Neural cell (in vitro differentiated cells): ENCODE results near the gene PTTG1IP. TPM values are rescaled to one million over a fixed set of nuclear protein-coding genes. Genes with fewer than 3 reads are reported as not detected.

Source experiments
- H2AFZ ChIP-seq: fragments of 200-600, 300-800 bp; sonication (generic), shearing (Covaris generic); 2 replicates; pipeline ENCODE4 v1.6.0; 2014; ENCODE audit warnings: low read depth, mild to moderate bottlenecking, antibody characterized with exemption, low read length, moderate library complexity
- H3F3A ChIP-seq: fragments of 200-600 bp; shearing (Covaris generic); 2 replicates; pipeline ENCODE4 v1.6.1; 2016; ENCODE audit warnings: mild to moderate bottlenecking, moderate library complexity, mixed read lengths, antibody characterized with exemption, low read length; ENCODE audit not compliant: insufficient read depth, poor library complexity, severe bottlenecking
- H3K27ac ChIP-seq: fragments of 200-600, 300-800 bp; sonication (generic), shearing (Covaris generic); 2 replicates; pipeline ENCODE4 v1.5.1; 2014; ENCODE audit warnings: mild to moderate bottlenecking, low read length, moderate library complexity
- H3K27me3 ChIP-seq: fragments of 300-800, 200-600 bp; sonication (generic), shearing (Covaris generic); 2 replicates; pipeline ENCODE4 v1.6.0; 2014; ENCODE audit warnings: mild to moderate bottlenecking, low read depth, low read length, moderate library complexity; ENCODE audit not compliant: insufficient read depth
- H3K36me3 ChIP-seq: fragments of 300-800, 200-600 bp; sonication (generic), shearing (Covaris generic); 2 replicates; pipeline ENCODE4 v1.5.1; 2014; ENCODE audit warnings: mild to moderate bottlenecking, antibody characterized with exemption, low read length, moderate library complexity; ENCODE audit not compliant: insufficient read depth
- H3K4me2 ChIP-seq: fragments of 300-800, 200-600 bp; sonication (generic), shearing (Covaris generic); 2 replicates; pipeline ENCODE4 v1.6.0; 2014; ENCODE audit warnings: mild to moderate bottlenecking, low read length
- H3K4me3 ChIP-seq: fragments of 300-800, 200-600 bp; sonication (generic), shearing (Covaris generic); 2 replicates; pipeline ENCODE4 v1.5.1; 2014; ENCODE audit warnings: mild to moderate bottlenecking, low read length, moderate library complexity
- H3K79me2 ChIP-seq: fragments of 200-600 bp; shearing (Covaris generic); replicated peaks from 2 replicates; pipeline ENCODE4 v1.6.0; 2014; ENCODE audit warnings: mild to moderate bottlenecking, low read length, moderate library complexity; ENCODE audit not compliant: insufficient read depth
- H3K9ac ChIP-seq: fragments of 300-800, 200-600 bp; sonication (generic), shearing (Covaris generic); 2 replicates; pipeline ENCODE4 v1.6.1; 2016; ENCODE audit warnings: mild to moderate bottlenecking, low read length, mixed read lengths
- H3K9me2 ChIP-seq: fragments of 200-600 bp; shearing (Covaris generic); 2 replicates; pipeline ENCODE4 v1.6.1; 2016; ENCODE audit warnings: mild to moderate bottlenecking, low read length, mixed read lengths; ENCODE audit not compliant: insufficient read depth
- H3K9me3 ChIP-seq: fragments of 200-600, 300-800 bp; sonication (generic), shearing (Covaris generic); 2 replicates; pipeline ENCODE4 v1.6.1; 2016; ENCODE audit warnings: mild to moderate bottlenecking, mixed run types, low read length, moderate library complexity, mixed read lengths
- H4K20me1 ChIP-seq: fragments of 200-600 bp; shearing (Covaris generic); 2 replicates; pipeline ENCODE4 v1.6.1; 2016; ENCODE audit warnings: mild to moderate bottlenecking, mixed run types; ENCODE audit not compliant: insufficient read depth
- EP300 ChIP-seq: fragments of 450-650 bp; conservative IDR thresholded peaks from 2 replicates; pipeline ENCODE4 v1.6.1; 2014; ENCODE audit warnings: antibody characterized with exemption, mild to moderate bottlenecking, moderate library complexity; ENCODE audit not compliant: poor library complexity, severe bottlenecking
- EZH2 ChIP-seq: fragments of 200-600, 300-800 bp; shearing (Covaris generic), sonication (generic); IDR thresholded peaks from 2 replicates; pipeline ENCODE4 v1.6.1; 2014; ENCODE audit warnings: antibody characterized with exemption, low read length, borderline replicate concordance, mild to moderate bottlenecking; ENCODE audit not compliant: insufficient read depth, poor library complexity, severe bottlenecking
- MXI1 ChIP-seq: fragments of 450-650 bp; conservative IDR thresholded peaks from 2 replicates; pipeline ENCODE4 v1.6.1; 2014; ENCODE audit warnings: antibody characterized with exemption, mild to moderate bottlenecking; ENCODE audit not compliant: poor library complexity, severe bottlenecking
- POLR2AphosphoS5 ChIP-seq: IDR thresholded peaks from 2 replicates; pipeline ENCODE4 v1.6.1; 2012
- RAD21 ChIP-seq: fragments of 450-650 bp; conservative IDR thresholded peaks from 2 replicates; pipeline ENCODE4 v1.6.1; 2014; ENCODE audit warnings: antibody characterized with exemption, mild to moderate bottlenecking, moderate library complexity
- SMC3 ChIP-seq: fragments of 450-650 bp; conservative IDR thresholded peaks from 2 replicates; pipeline ENCODE4 v1.6.1; 2014; ENCODE audit warnings: antibody characterized with exemption, mild to moderate bottlenecking, moderate library complexity; ENCODE audit not compliant: poor library complexity
- TAF1 ChIP-seq: IDR thresholded peaks from 2 replicates; pipeline ENCODE4 v1.6.1; 2012; ENCODE audit warnings: low read depth
- polyA plus RNA-seq: library from polyadenylated mRNA; depleted of rRNA; stranded (reverse); fragments of >200 nt; gene quantifications from 2 replicates; pipeline ENCODE4 v1.2.3, GENCODE V29; 2014
- TF ChIP-seq, protein P1 (sequence below): IDR thresholded peaks from 2 replicates; pipeline ENCODE4 v1.6.1; 2012; ENCODE audit warnings: borderline replicate concordance
- TF ChIP-seq, protein P2 (sequence below): fragments of 450-650 bp; IDR thresholded peaks from 2 replicates; pipeline ENCODE4 v1.5.1; 2014; ENCODE audit warnings: antibody characterized with exemption, mild to moderate bottlenecking, moderate library complexity; ENCODE audit not compliant: poor library complexity, severe bottlenecking

The PTTG1IP gene
- polyA plus RNA-seq, 1 donor from 2014 or later, result 152 TPM

DNA sequence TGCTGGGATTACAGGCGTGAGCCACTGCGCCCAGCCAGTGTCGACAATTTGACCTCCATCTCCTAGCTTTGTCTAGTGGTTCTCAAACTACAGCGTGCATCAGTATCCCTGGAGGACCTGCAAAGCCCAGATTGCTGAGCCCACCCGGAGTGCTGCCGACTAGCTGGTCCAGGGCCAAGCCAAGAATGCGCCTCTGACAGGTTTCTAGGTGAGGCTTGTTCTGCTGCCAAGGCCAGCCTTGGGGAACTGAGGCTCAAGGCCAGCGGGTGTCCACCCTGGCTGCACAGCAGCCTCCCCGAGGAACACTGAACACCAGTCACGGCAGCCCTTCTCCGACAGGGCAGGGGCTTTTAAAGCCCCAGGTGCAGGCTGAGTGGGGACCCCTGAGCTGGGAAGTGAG, 9.8 kb upstream of the PTTG1IP start:
- Histone ChIP-seq H3F3A (no peaks in the 10 kb centered on the region), H3K4me2 (no peak overlapping the region), H3K79me2 (no peaks in the 10 kb centered on the region), H3K27ac (no peak overlapping the region), H3K9ac (no peak overlapping the region), H3K36me3 (no peaks in the 10 kb centered on the region), H2AFZ (no peak overlapping the region), H3K9me2 (no peaks in the 10 kb centered on the region), H3K9me3 (no peaks in the 10 kb centered on the region), H3K4me3 (no peak overlapping the region), H4K20me1 (no peaks in the 10 kb centered on the region), H3K27me3 (no peaks in the 10 kb centered on the region)
- TF ChIP-seq EZH2, result no peak
- TF ChIP-seq RAD21, result no peak

DNA sequence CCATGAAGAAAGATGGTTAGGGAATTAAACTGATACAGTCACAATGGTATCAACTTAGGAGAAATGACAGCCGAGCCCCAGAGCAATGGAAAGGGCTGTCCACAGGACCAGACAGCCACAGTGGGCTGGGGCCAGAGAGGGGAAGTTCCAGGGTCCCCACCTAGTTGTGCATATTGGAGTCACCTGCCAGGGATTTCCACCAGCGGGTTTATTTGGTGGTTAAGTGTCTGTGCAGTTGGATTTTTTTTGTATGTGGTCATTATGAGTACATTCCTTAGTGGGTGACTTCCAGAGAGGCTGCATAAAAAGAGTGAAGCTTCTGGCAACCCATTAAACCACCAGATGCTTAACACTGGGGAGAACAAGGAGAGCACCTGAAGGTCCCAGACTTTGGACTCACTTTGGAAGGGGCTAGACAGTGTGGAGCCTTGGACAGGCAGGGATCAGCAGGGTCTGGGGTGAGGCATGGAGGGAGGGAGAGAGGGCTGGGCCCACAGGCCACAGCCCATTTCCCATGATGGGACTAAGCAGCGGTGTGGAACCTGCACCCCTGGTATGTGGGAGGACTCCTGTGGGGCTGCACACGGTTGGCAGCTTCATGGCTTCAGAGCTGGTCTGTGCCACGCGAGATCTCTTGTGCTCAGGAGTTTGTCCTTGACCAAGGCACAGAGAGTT, 7.8 kb upstream of the PTTG1IP start:
- TF ChIP-seq, protein P1, sequence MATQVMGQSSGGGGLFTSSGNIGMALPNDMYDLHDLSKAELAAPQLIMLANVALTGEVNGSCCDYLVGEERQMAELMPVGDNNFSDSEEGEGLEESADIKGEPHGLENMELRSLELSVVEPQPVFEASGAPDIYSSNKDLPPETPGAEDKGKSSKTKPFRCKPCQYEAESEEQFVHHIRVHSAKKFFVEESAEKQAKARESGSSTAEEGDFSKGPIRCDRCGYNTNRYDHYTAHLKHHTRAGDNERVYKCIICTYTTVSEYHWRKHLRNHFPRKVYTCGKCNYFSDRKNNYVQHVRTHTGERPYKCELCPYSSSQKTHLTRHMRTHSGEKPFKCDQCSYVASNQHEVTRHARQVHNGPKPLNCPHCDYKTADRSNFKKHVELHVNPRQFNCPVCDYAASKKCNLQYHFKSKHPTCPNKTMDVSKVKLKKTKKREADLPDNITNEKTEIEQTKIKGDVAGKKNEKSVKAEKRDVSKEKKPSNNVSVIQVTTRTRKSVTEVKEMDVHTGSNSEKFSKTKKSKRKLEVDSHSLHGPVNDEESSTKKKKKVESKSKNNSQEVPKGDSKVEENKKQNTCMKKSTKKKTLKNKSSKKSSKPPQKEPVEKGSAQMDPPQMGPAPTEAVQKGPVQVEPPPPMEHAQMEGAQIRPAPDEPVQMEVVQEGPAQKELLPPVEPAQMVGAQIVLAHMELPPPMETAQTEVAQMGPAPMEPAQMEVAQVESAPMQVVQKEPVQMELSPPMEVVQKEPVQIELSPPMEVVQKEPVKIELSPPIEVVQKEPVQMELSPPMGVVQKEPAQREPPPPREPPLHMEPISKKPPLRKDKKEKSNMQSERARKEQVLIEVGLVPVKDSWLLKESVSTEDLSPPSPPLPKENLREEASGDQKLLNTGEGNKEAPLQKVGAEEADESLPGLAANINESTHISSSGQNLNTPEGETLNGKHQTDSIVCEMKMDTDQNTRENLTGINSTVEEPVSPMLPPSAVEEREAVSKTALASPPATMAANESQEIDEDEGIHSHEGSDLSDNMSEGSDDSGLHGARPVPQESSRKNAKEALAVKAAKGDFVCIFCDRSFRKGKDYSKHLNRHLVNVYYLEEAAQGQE, result no peak
- TF ChIP-seq, protein P2, sequence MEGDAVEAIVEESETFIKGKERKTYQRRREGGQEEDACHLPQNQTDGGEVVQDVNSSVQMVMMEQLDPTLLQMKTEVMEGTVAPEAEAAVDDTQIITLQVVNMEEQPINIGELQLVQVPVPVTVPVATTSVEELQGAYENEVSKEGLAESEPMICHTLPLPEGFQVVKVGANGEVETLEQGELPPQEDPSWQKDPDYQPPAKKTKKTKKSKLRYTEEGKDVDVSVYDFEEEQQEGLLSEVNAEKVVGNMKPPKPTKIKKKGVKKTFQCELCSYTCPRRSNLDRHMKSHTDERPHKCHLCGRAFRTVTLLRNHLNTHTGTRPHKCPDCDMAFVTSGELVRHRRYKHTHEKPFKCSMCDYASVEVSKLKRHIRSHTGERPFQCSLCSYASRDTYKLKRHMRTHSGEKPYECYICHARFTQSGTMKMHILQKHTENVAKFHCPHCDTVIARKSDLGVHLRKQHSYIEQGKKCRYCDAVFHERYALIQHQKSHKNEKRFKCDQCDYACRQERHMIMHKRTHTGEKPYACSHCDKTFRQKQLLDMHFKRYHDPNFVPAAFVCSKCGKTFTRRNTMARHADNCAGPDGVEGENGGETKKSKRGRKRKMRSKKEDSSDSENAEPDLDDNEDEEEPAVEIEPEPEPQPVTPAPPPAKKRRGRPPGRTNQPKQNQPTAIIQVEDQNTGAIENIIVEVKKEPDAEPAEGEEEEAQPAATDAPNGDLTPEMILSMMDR, result no peak
- TF ChIP-seq TAF1 (no peak), EP300 (no peak), RAD21 (no peak)
- Histone ChIP-seq H3K9ac (no peak overlapping the region), H3K79me2 (no peaks in the 10 kb centered on the region), H3K9me2 (no peaks in the 10 kb centered on the region), H3K9me3 (no peaks in the 10 kb centered on the region), H3K27ac (no peak overlapping the region), H3F3A (no peaks in the 10 kb centered on the region), H3K4me3 (no peak overlapping the region), H4K20me1 (no peaks in the 10 kb centered on the region), H2AFZ (no peak overlapping the region), H3K27me3 (peaks cover 5% of the 10 kb centered on the region), H3K4me2 (no peak overlapping the region), H3K36me3 (no peaks in the 10 kb centered on the region)

DNA sequence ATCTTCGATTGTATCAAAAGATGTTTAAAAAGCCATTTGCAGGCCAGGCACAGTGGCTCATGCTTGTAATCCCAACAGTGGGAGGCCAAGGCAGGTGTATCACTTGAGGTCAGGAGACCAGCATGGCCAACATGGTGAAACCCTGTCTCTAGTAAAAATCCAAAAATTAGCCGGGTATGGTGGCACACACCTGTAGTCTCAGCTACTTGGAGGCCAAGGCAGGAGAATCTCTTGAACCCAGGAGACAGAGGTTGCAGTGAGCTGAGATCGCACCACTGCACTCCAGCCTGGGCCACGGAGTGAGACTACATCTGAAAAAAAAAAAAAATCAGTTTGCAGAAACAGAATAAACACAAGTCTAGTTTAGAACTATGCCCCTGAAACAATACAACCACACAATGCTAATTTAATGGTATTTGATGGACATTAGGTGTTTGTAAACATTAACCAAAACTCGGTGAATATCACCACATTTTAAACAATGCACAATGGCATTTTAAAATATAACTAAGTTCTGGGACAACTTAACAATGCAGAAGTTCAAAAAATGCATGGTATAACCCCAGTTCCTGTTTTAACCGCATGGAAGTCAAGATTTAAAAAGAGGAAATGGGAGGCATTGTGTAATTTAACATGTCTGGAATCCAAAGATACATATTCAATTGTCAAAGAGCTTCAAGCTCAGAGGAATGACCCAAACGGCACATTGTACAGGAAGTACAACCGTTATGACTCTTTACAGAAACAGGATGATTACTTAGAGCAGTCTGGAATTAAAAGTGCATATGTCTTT, 7.1 kb upstream of the PTTG1IP start:
- TF ChIP-seq TAF1 (no peak), MXI1 (no peak), SMC3 (no peak), EZH2 (no peak), RAD21 (no peak), POLR2AphosphoS5 (no peak)
- TF ChIP-seq, protein P2, result no peak
- TF ChIP-seq, protein P1, result no peak
- Histone ChIP-seq H3K9me3 (no peaks in the 10 kb centered on the region), H3F3A (no peaks in the 10 kb centered on the region), H3K27ac (no peak overlapping the region), H3K4me2 (no peak overlapping the region), H3K4me3 (no peak overlapping the region), H3K27me3 (peaks cover 11% of the 10 kb centered on the region), H3K36me3 (no peaks in the 10 kb centered on the region), H3K9me2 (no peaks in the 10 kb centered on the region), H2AFZ (no peak overlapping the region), H3K79me2 (no peaks in the 10 kb centered on the region), H4K20me1 (no peaks in the 10 kb centered on the region), H3K9ac (no peak overlapping the region)
